Smooth muscle cell (in vitro differentiated cells): ENCODE results near the gene PILRA. TPM values are rescaled to one million over a fixed set of nuclear protein-coding genes. Genes with fewer than 3 reads are reported as not detected.

Source experiments
- DNase-seq: peaks from one replicate; lab custom pipeline; 2025; ENCODE audit not compliant: unreplicated experiment; lab: John Stamatoyannopoulos, UW
- H2AFZ ChIP-seq: fragments of 200-600 bp; sonication (generic); 2 replicates; pipeline ENCODE4 v1.6.0; 2016; ENCODE audit warnings: antibody characterized with exemption, low read depth, mild to moderate bottlenecking
- H3F3A ChIP-seq: fragments of 200-600 bp; sonication (generic); 2 replicates; pipeline ENCODE4 v1.6.0; 2017; ENCODE audit warnings: antibody characterized with exemption, low read depth
- H3K27ac ChIP-seq: fragments of 200-600 bp; sonication (generic); 2 replicates; pipeline ENCODE4 v1.5.1; 2016; ENCODE audit warnings: low read depth, mild to moderate bottlenecking
- H3K27me3 ChIP-seq: fragments of 200-600 bp; sonication (generic); 2 replicates; pipeline ENCODE4 v1.6.1; 2016; ENCODE audit warnings: low read depth, mild to moderate bottlenecking
- H3K36me3 ChIP-seq: fragments of 200-600 bp; sonication (generic); 2 replicates; pipeline ENCODE4 v1.5.1; 2016; ENCODE audit warnings: low read depth
- H3K4me1 ChIP-seq: fragments of 200-600 bp; sonication (generic); 2 replicates; pipeline ENCODE4 v1.5.1; 2016; ENCODE audit warnings: low read depth
- H3K4me2 ChIP-seq: fragments of 200-600 bp; sonication (generic); 2 replicates; pipeline ENCODE4 v1.6.0; 2016; ENCODE audit warnings: mild to moderate bottlenecking
- H3K4me3 ChIP-seq: fragments of 200-600 bp; sonication (generic); 2 replicates; pipeline ENCODE4 v1.5.1; 2016; ENCODE audit warnings: mild to moderate bottlenecking
- H3K79me2 ChIP-seq: fragments of 200-600 bp; sonication (generic); 2 replicates; pipeline ENCODE4 v1.6.0; 2016; ENCODE audit warnings: low read depth, mild to moderate bottlenecking
- H3K9ac ChIP-seq: fragments of 200-600 bp; sonication (generic); 2 replicates; pipeline ENCODE4 v1.6.0; 2016; ENCODE audit warnings: low read depth
- H3K9me3 ChIP-seq: fragments of 200-600 bp; sonication (generic); replicated peaks from 2 replicates; pipeline ENCODE4 v1.5.1; 2016; ENCODE audit warnings: low read depth
- H4K20me1 ChIP-seq: fragments of 200-600 bp; sonication (generic); 2 replicates; pipeline ENCODE4 v1.6.0; 2016; ENCODE audit warnings: low read depth
- CTCF ChIP-seq: fragments of 200-600 bp; sonication (generic); IDR thresholded peaks from 2 replicates; pipeline ENCODE4 v1.5.1; 2017; ENCODE audit warnings: borderline replicate concordance, mild to moderate bottlenecking, antibody characterized with exemption; ENCODE audit not compliant: insufficient read depth, poor library complexity, severe bottlenecking
- WGBS: methylation state at CpG from one replicate; pipeline ENCODE4 v1.1.7; 2016; ENCODE audit warnings: low lambda C conversion rate; 5-methylcytosine and 5-hydroxymethylcytosine counted together
- polyA plus RNA-seq: library from polyadenylated mRNA; unstranded; fragments of >200 nt; fragmentation: Nextera tagmentation; extraction: Ambion mirVana; gene quantifications from 2 replicates; pipeline ENCODE4 v1.2.1, GENCODE V29; 2016
- total RNA-seq: library from RNA; depleted of rRNA; stranded (reverse); fragments of >200 nt; gene quantifications from 2 replicates; pipeline ENCODE4 v1.2.3, GENCODE V29; 2014

Gene PILRA
- total and polyA plus RNA-seq, 2 experiments from 2014 or later = 1.4 to 2.0 TPM

DNA sequence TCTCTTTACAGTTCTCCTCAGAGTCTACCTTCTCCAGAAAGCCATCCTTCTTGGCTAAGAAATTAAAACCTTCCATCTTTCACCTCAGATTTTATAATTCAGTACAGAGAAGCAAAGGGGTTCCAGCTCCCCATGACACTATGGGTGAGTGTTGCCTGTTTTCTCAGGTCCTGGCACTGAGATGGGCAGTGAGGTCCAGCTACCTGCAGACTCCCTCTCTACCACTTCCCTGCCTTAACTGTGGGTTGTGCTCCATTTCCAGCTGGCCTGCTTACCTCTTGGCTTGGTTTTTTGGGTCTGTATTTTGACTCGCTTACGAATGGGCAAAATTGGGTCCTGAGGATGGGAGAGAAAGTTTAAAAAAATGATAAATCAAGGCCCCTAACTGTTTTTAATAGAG, 29.0 kb downstream of the PILRA start:
- H3K4me3 ChIP-seq = no peak overlapping the region
- H2AFZ ChIP-seq = no peak overlapping the region
- no peaks in the 10 kb centered on the region for H3K79me2 ChIP-seq
- H3F3A ChIP-seq = no peaks in the 10 kb centered on the region
- no peak for TF ChIP-seq CTCF
- H3K4me2 ChIP-seq = no peak overlapping the region
- H3K36me3 ChIP-seq = no peaks in the 10 kb centered on the region
- no peaks in the 10 kb centered on the region for H3K9me3 ChIP-seq
- H3K4me1 ChIP-seq = no peaks in the 10 kb centered on the region
- DNase-seq = no peak
- WGBS = 100% methylated on average over 2 of the region's 2 CpGs
- no peak overlapping the region for H3K27ac ChIP-seq
- H4K20me1 ChIP-seq = no peaks in the 10 kb centered on the region
- no peak overlapping the region for H3K9ac ChIP-seq
- H3K27me3 ChIP-seq = peaks cover 12% of the 10 kb centered on the region

DNA sequence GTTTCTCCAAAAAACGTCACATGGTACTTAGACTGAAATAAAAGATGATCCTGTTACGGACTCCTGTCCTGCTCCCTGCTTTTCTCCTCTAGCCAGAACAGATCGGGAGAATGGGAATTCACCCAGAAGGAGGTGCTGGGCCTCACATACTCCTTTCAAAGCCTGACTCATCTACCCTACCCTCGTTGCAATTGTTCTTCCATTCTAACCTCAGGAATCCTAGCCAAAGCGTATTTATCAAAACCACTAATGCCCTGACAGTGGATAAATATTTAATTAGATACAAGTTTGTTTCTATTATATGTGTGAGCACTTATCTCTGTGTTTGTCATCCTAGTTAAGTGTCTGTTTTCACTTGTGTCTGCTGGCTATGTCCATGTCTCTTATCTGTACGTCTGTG, 33.5 kb downstream of the PILRA start:
- DNase-seq = no peak
- H2AFZ ChIP-seq = no peak overlapping the region
- no peak for TF ChIP-seq CTCF
- no peaks in the 10 kb centered on the region for H3K36me3 ChIP-seq
- no peaks in the 10 kb centered on the region for H4K20me1 ChIP-seq
- WGBS = 30% methylated on average over 6 of the region's 6 CpGs
- no peak overlapping the region for H3K4me3 ChIP-seq
- no peaks in the 10 kb centered on the region for H3K9me3 ChIP-seq
- no peaks in the 10 kb centered on the region for H3F3A ChIP-seq
- no peaks in the 10 kb centered on the region for H3K79me2 ChIP-seq
- H3K9ac ChIP-seq = no peak overlapping the region
- no peaks in the 10 kb centered on the region for H3K4me1 ChIP-seq
- peak overlapping the region; percentile 17 for H3K4me2 ChIP-seq
- peaks cover 32% of the 10 kb centered on the region for H3K27me3 ChIP-seq
- H3K27ac ChIP-seq = peak overlapping the region; percentile 54

- Histone ChIP-seq H3K4me1 (no peaks in the 10 kb centered on the region), H3K36me3 (no peaks in the 10 kb centered on the region), H3K79me2 (no peaks in the 10 kb centered on the region), H3F3A (no peaks in the 10 kb centered on the region), H3K9ac (no peak overlapping the region), H2AFZ (no peak overlapping the region), H3K4me3 (no peak overlapping the region), H3K9me3 (no peaks in the 10 kb centered on the region), H3K27me3 (peaks cover 32% of the 10 kb centered on the region), H4K20me1 (no peaks in the 10 kb centered on the region), H3K27ac (peak overlapping the region; percentile 54), H3K4me2 (peak overlapping the region; percentile 17)
- DNase-seq = no peak
- peak; percentile 63 for TF ChIP-seq CTCF
- 49% methylated on average over 12 of the region's 12 CpGs for WGBS
These were observed 34.2 kb downstream of the PILRA start for GRCh38 chr7:100407285-100408180.
